HG03432 (cell line): ENCODE results near the gene GREM1.

Experiments used
- ATAC-seq: cut with Tn5 transposase; IDR thresholded peaks from one replicate; pipeline ENCODE4 v1.9.1; 2021; ENCODE audit warnings: mild to moderate bottlenecking, moderate library complexity; ENCODE audit not compliant: unreplicated experiment

GREM1 gene

DNA sequence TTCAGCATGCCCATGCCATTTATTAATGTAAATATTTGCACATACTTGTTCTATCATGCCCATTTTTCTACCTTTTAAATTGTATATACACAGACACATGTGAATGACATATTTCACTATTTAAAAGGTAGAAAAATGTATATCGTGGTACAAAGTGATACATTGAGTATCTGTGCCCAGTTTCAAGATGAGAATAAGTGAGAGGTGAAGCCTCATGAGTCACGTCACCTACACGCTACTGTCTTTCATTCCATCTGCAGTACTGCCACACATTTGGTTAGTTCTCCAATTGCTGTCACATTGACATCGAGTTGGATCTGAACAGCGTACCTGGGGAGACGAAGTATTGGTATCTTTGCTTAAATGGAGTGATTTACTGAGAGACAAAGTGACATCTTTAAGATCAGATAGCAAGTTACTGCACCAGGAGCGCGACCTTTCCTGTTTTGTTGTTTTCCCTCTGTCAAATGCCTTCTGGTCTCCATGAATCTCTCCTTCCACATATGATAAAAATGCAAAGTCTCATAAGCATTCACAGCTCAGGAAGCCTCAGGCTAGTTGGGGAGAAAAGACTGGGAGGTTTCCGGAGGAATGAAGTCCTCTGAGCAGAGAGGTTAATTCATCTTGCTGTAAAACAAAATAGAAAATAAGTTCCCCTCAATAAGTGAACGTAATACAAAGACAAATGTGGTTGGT lies 12.0 kb downstream of the GREM1 start:
- ATAC-seq, result no peak

DNA sequence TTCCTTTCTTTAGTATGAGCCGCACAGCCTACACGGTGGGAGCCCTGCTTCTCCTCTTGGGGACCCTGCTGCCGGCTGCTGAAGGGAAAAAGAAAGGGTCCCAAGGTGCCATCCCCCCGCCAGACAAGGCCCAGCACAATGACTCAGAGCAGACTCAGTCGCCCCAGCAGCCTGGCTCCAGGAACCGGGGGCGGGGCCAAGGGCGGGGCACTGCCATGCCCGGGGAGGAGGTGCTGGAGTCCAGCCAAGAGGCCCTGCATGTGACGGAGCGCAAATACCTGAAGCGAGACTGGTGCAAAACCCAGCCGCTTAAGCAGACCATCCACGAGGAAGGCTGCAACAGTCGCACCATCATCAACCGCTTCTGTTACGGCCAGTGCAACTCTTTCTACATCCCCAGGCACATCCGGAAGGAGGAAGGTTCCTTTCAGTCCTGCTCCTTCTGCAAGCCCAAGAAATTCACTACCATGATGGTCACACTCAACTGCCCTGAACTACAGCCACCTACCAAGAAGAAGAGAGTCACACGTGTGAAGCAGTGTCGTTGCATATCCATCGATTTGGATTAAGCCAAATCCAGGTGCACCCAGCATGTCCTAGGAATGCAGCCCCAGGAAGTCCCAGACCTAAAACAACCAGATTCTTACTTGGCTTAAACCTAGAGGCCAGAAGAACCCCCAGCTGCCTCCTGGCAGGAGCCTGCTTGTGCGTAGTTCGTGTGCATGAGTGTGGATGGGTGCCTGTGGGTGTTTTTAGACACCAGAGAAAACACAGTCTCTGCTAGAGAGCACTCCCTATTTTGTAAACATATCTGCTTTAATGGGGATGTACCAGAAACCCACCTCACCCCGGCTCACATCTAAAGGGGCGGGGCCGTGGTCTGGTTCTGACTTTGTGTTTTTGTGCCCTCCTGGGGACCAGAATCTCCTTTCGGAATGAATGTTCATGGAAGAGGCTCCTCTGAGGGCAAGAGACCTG lies 13.2 kb downstream of the GREM1 start:
- ATAC-seq, result no peak

DNA sequence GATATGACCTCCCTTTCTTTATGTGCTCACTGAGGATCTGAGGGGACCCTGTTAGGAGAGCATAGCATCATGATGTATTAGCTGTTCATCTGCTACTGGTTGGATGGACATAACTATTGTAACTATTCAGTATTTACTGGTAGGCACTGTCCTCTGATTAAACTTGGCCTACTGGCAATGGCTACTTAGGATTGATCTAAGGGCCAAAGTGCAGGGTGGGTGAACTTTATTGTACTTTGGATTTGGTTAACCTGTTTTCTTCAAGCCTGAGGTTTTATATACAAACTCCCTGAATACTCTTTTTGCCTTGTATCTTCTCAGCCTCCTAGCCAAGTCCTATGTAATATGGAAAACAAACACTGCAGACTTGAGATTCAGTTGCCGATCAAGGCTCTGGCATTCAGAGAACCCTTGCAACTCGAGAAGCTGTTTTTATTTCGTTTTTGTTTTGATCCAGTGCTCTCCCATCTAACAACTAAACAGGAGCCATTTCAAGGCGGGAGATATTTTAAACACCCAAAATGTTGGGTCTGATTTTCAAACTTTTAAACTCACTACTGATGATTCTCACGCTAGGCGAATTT lies 14.9 kb downstream of the GREM1 start:
- ATAC-seq, result no peak

DNA sequence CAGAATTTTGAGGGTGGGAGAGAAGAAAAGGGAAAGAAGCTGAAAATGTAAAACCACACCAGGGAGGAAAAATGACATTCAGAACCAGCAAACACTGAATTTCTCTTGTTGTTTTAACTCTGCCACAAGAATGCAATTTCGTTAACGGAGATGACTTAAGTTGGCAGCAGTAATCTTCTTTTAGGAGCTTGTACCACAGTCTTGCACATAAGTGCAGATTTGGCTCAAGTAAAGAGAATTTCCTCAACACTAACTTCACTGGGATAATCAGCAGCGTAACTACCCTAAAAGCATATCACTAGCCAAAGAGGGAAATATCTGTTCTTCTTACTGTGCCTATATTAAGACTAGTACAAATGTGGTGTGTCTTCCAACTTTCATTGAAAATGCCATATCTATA lies 15.5 kb downstream of the GREM1 start:
- no peak for ATAC-seq

DNA sequence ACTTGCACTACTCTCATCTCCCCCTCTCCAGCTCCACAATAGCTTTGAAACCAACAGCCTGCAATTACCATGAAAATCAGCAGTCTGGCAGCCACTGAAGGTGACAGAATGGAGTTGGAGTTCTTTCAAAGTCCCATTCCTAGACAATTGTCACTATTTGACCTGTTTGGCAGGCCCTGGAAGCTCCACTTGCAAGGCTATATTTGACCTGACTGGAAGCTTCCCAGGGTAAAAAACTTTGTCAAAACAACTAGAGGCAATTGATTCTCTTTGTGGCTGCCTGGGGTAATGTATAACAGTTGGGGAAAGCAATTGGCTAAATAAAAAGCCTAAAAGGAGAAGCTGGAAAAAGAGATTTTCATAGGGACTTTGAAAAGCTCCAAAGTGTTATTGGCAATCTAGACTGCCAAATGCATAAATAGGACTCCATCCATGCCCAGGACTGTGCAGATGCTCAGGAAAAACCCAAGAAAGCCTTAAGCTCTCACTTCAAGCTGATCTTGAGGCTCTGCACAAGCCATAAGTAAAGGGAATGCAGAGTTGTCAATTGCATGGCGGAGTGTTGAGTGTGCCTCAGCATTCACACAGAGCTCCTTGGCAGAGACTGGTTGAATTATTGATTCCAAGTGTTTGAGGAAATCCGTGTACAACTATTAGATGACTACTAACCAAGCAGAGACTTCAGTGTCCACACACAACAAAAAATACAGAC lies 18.3 kb downstream of the GREM1 start:
- no peak for ATAC-seq

DNA sequence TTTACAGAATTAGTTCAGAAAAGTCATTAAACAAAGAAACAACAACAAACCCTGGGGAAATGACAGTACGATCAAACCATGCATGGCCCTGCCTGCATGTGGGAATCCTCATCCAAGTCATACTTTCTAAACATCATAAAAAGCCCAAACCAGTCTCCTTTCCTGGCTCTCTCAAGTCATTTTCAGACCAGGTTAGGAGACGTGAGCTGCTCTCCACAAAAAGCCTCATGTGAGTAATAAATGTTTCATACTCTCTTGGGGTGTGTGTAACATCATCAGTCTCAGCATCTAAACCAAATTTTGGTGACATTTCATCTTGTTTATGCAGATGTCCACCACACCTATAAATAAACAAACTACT lies 18.9 kb downstream of the GREM1 start:
- no peak for ATAC-seq

DNA sequence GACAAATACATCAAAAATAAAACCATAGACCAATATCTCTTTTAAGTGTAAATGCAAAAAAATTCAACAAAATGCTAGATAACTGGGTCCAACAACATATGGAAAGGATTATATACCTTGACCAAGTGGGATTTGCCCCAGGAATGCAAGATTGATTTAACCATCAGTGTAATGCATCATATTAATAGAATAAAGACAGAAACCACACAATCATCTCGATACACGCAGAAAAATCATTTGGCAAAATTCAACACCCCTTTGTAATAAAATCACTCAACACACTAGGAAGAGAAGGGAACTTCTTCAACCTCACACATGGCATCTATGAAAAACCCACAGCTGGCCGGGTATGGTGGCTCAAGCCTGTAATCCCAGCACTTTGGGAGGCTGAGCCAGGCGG lies 19.5 kb downstream of the GREM1 start:
- no peak for ATAC-seq

DNA sequence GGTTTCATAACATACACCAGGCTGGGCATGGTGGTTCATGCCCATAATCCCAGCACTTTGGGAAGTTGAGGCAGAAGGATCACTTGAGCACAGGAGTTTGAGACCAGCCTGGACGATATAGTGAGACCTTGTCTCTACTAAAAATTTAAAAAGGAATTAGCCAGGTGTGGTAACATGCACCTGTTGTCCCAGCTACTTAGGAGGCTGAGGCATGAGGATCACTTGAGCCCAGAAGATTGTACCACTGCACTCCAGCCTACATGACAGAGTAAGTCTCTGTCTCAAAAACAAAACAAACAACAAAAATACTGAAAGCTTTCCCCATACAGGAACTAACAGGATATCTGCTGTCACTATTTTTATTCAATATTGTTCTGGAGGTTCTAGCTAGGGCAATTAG lies 20.9 kb downstream of the GREM1 start:
- ATAC-seq, result no peak

DNA sequence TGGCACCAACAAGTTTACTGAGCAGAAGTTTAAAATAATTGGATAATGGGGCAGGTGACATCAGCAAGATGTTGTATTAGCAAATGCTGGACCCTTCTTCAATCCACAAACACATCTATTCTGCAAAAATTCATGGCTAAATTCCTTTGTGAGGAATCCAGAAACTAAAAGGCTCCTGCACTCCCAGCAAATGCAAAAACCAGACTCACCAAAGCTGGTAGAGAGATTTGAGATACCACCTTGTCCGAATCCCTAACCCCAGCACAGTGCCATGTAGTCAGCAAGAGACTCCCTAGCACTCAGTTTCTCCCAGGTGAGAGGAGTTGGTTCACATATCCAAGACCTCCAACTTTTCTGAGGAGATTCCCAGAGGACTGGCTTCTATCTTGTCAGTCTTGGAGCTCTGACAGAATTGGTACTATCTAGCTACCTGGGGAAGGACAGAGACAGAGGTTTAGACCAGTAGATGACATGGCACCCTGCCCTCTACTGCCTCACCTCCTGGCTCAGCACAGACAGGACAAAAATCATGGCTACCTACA lies 21.8 kb downstream of the GREM1 start:
- ATAC-seq, result no peak

DNA sequence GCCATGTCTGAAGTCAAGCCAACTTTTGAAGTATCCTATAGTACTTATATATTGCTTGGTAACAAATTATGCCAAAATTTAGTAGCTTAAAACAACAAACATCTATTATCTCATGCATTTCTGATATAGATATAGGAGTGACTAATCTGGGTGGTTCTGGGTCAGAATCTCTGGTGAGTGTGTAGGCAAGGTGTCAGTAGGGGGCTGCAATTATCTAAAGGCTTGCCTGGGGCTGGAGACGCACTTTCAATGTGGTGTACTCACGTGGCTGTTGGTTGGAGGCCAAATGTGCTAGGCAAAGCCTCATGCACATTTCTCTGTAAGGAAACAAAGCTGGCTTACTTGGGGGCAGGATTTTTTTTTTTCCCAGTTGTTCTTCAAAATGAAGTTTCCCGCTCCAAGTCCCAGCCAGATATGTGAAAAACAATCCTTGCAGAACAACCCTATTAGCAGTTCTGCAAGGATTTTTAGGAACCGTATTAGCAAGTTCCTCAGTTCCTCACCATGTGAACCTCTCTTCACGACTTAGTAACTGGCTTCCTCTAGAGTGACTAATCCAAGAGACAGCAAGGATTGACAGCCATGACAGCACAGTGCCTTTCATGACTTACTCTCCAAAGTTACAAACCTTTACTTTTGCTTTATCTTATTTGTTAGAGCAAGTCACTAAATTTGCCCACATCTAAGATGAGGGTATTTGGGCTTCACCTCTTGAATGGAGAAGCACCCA lies 25.8 kb downstream of the GREM1 start:
- ATAC-seq, result no peak

DNA sequence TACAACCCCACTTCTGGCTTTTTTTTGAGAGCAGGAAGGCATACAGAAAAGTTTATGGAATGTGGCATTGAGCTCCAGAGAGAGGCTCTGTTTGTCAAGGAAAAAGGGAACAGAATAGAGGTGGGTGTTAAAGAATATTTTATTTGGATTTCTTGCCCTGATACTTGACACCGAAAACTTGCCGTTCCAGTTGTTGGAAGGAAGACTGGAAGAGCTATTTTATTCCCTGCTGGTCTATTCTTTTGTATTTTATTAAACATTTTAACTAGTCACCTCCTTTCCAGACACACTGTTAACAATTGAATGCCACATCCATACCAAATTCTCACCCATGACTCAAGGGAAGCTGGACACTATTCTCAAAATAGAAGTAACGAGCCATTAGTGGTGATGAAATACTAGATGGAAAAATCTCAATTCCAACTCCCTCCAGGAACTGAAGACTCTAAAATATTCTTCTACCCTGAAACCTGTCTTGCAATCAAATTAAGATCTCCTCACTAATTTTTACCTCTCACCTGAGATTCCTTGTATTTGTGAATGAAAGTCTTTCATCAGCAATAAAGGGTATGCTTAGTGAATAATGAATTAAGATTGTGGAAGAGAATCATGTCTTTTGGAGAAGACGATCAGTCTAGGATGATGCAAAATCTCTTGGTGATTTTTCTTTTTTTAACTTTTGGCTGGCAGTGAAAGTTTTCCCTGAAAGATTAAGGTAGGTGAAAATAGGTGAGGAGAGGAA lies 28.5 kb downstream of the GREM1 start:
- ATAC-seq, result no peak

DNA sequence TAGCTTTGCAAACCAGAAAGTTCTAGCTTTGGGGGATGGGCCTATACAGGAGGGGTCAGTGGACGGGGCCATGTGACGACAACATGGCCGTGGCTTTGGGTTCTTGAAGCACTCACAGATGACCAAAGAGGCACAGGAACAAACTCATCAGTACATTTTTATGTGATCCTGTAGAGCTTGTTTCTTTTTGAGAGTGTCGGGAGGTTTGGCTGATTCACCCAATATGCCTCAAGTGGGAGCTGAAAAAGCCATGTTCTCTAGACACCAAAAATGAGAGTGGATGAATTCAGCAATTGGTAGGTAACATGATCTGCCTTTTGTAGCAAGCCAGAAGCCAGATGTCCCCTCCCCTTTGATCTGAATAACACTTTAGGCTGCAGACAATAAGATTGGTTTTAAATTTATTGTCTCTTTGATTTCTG lies 30.1 kb downstream of the GREM1 start:
- ATAC-seq, result no peak

DNA sequence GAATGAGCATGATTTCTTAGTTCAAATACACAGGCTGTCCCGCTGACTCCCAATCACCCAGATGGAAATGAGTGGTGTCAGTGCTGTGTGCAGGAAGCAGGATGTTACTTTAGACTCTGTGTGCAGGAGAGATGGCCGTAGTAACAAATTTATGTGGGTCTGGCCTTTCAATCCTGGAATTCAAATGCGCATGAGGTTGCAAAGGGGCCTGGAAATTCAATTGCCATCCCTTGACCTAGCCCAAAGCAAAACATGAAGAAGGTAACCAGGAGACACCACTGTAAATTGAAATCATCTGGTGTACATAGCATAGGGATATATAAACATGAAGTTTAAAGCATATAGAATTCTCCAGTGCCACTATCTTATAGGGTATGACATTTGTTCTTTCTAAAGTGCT lies 33.2 kb downstream of the GREM1 start:
- ATAC-seq, result no peak

DNA sequence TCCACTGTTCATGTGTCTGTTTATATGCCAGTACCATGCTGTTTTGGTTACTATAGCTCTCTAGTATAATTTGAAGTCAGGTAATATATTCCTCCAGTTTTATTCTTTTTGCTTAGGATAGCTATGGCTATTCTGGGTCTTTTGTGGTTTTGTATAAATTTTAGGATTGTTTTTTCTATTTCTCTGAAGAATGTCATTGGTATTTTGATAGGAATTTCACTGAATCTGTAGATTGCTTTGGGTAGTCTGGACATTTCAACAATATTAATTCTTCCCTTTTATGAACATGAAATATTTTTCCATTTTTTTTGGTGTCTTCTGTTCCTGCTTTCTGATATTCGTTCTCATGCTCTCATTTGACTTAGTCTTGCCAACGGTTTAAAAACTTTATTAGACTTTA lies 39.6 kb downstream of the GREM1 start:
- ATAC-seq, result no peak

DNA sequence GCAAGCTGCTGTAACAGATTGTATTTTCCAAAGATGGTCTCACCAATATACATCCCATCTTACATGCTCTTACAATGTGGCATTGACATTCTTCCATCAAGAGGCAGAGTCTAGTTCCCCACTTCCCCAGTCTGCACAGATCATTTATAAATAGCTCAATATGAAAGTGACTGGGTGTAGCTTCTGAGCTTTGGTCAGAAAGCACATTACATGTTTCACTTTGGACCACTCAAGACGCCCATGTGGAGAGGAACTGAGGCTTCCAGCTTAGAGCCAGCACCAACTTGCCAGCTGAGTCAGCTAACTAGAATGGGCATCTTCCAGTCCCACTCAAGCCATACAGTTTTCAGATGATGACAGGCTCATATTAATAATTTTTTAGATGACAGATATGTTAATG lies 45.5 kb downstream of the GREM1 start:
- no peak for ATAC-seq

DNA sequence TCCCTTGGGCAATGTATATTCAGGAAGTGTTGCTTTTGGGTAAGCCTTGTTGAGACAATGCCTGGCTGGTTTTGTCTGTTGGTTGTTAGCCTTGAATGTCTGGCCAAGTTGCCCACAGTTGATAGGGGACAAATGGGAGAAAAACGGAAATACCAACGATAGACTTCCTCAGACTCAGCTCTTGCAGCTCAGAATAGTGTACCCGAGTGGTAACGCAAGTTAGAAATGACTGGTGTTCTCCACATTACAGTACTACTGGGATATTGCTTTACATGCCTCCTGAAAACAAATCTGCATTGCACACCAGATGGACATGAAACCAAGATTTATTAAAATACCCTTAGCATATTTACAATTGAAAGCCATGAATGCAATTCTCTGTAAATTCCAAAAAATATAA lies 47.4 kb downstream of the GREM1 start:
- no peak for ATAC-seq

DNA sequence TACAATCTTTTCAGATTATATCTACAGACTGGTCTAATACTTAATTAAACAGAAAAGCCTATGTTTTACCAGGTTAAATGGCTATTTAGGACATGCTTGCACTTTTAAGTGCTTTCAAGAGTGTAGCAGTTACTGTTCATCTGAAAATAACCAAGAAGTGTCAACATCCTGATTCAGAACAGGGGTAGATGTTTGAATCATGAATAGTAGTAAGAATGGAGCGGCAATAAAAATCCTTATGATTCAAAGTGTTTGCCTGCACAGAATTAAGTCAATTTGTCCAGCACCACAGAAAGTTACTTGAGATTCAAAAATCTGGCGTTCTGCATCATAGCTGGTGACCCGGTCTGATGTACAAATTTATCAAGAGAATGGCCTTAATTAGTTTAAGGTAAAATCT lies 48.3 kb downstream of the GREM1 start:
- ATAC-seq, result no peak

DNA sequence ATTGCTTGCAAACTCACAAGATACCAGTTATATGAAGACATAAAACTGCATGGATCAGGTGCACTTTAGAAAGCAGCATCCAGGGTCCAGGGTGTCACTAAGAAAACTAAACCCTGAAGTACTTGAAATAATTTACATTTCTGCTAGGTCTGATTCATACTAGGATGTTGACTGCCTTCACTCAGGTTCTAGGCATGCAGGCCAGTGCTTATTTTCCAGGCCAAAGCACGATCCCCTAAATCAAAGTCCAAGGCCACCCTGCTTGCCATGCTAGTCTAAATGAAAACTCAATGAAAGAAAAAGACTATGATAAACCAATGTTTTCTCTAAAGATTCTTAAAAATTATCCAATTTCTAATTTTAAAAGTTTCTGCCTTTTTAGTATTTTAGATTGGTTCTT lies 49.4 kb downstream of the GREM1 start:
- no peak for ATAC-seq

DNA sequence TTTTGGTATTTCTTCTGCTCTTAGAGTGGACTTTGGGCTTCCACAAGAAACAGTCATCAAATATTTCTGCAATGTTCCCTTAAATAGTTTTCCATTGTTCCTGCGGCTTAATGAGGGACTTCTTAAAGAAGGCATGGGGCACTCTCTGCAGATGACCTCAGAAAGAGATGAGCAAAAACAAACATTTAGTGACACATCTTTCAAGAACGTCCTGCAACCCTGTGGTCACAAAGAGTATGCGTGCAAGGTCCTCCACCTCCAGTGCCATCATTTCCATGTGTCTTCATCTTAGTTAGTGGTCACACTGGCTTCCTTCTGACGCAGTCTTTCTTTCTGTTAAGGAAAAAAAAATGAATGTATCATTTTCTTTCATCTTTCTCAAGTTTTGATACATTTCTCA lies 56.2 kb downstream of the GREM1 start:
- no peak for ATAC-seq

DNA sequence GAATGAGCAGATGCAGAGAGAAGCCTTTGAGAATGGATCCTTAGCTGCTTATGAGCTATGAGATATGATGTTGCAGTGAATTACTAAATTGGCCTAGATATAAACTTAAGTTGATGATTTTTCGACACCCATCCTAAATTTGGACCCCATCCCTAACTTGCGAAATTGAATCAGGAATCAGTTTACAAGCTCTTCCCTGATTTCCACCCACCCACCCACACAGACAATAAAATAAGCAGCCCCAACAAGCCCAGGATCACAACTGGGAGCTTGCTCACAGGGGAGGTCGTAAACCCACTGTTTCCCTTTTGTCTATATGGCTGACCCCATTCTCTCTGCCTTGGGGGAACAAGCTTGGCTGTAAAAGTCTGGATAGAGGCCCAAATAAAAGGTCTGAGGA lies 57.3 kb downstream of the GREM1 start:
- ATAC-seq, result no peak
